OCI-LY7 (cell line): Measurements from ENCODE around the gene THSD7A.

Experiments used
- CTCF ChIP-seq: fragments of 200-600 bp; sonication (generic); conservative IDR thresholded peaks from 2 replicates; pipeline ENCODE4 v1.5.1; 2014; ENCODE audit warnings: mild to moderate bottlenecking, antibody characterized with exemption, low read length, moderate library complexity, mixed read lengths
- EZH2phosphoT487 ChIP-seq: fragments of 200-600 bp; sonication (generic); IDR thresholded peaks from 2 replicates; pipeline ENCODE4 v1.6.1; 2018; ENCODE audit warnings: low read depth, borderline replicate concordance, mild to moderate bottlenecking, mixed run types, antibody characterized with exemption, low read length, moderate library complexity, mixed read lengths

DNA sequence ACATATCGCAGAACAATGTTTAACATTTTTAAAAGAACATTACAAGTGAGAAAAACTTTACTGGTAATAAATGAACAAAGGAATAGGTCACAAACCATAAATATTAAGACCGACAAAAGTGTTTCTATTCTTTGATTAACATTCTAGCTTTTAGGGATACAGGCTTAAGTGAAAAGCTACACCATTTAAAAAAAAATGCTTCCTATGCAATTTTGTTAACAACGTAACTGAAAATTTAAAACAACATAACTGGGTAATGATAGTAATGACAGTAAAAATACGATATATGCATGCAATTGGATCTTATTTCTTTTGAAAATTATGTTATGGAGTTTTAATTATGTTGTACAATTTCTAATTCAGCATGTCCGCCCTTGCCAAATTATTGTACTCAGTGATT lies 49.7 kb upstream of the THSD7A start:
- TF ChIP-seq CTCF (no peak), EZH2phosphoT487 (no peak)
